ENCODE data around the gene RAB4B.
"Not testable (repeated sequence)": the region's sequence is repeated elsewhere in the genome, so short reads cannot be mapped to it uniquely, and the experiment has no call there.

Gene RAB4B

GRCh38 chr19:40804783-40805242, 26.8 kb downstream of the RAB4B start:
- no peak for DNase-seq

- no peak for DNase-seq
Measured at GRCh38 chr19:40805258-40805868, 27.3 kb downstream of the RAB4B start.

DNA sequence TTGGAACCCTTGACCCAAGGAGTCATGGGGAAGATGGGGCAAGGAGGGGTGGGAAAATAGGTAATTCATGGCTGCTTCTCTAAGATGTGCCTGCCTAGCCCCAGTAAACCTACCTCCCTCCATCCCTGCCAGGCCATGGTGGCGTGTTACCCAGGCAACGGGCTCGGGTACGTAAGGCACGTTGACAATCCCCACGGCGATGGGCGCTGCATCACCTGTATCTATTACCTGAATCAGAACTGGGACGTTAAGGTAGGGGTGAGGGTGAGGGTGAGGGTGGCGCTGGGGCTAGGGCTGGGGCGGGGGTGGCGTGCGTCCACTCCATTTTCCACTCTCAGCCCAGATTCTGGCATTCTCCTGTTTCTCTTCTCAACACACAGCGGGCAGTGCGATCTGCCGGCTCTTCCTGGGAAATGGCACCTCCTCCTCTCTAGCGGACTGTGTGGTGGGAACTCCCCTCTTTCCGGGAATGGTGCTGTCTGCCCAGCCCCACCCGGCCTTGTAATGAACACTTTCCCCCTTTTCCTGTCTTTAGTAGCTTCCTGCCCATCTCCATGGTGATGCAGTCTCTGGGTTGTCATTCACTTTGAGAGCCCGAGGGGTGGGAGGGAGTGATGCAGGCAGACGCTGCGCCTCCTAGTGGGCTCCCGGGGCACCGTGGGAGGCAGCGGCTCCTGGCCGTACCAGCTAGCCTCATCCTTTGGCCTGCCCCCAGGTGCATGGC, 28.5 kb downstream of the RAB4B start:
- peak; percentile 92 for DNase-seq

- no peak for DNase-seq
Measured at GRCh38 chr19:40807147-40808020, 29.3 kb downstream of the RAB4B start.

- DNase-seq: no peak
Measured at GRCh38 chr19:40808021-40808325, 29.9 kb downstream of the RAB4B start.

GRCh38 chr19:40808497-40808896, 30.4 kb downstream of the RAB4B start:
- DNase-seq: no peak

- DNase-seq: no peak
Measured at GRCh38 chr19:40809358-40810086, 31.5 kb downstream of the RAB4B start.

- no peak for DNase-seq
Measured at GRCh38 chr19:40810160-40810559, 32.1 kb downstream of the RAB4B start.

DNA sequence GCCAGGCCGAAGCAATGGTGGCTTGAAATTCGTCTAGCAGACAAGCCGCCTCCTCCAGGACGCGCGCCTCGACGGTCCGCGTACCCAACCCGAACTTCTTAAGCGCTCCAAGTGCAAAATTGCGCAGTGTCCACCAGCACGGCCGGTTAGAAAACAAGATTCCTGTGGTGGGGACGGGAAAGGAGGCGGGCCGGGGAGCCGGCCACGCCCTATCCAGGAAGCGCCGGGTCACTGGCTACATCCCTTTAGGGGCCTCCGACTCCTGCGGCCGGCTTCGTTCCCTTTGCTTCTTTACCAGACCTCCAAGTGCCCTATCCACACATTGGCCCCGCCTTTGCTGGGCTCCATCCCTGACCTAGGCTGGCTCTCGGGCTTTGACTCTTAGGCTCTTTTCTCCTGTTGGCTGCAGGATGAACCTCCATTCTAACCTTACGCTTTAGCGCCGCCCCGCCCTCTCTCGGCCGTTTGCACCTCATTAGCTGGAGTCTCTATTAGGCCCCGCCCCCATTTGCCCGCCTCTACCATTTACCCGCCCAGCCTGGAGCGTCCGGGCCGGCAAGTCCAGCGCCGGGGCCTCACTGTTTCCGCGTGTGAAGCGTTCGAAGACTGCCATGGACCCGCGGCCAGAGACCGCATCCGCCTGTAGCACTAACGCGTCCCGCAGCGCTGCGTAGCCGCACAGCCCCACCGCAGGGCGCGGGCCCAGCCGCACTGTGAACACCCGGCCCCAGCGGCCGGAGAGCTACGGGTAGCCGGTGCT, 32.8 kb downstream of the RAB4B start:
- peak; percentile 76 for DNase-seq

GRCh38 chr19:40811478-40812341, 33.7 kb downstream of the RAB4B start:
- DNase-seq: no peak

DNA sequence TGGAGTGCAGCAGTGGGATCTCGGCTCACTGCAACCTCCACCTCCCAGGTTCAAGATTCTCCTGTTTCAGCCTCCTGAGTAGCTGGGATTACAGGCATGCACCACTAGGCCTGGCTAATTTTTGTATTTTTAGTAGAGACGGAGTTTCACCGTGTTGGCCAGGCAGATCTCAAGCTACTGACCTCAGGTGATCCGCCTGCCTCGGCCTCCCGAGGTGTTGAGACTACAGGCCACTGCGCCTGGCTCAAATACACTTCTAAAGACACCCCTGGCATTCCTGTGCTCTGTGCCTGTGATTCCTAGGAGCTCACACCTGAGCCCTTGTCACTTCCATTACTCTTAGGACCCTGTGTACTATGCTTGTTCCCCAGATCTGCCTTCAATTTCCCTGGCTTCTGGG, 34.5 kb downstream of the RAB4B start:
- not testable (repeated sequence) for DNase-seq

DNA sequence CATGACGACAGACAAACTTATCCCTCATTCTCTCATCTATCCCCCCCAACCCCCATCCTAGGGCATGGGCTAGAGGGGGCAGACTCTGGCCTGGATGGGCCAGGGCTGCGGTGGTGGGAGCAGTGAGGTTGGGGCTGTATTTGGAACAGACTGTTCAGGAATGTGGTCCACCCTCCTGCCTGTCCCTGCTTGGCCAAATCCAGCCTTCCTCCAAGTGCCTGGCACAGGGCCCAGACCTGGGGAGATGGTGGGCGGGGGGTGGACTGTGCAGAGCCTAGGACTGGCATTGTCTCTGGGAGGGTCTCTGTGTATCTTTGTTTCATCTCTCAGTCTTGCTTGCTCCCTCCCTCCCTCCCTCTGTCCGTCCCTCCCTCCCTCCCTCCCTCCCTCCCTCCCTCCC, 35.1 kb downstream of the RAB4B start:
- DNase-seq: no peak

DNA sequence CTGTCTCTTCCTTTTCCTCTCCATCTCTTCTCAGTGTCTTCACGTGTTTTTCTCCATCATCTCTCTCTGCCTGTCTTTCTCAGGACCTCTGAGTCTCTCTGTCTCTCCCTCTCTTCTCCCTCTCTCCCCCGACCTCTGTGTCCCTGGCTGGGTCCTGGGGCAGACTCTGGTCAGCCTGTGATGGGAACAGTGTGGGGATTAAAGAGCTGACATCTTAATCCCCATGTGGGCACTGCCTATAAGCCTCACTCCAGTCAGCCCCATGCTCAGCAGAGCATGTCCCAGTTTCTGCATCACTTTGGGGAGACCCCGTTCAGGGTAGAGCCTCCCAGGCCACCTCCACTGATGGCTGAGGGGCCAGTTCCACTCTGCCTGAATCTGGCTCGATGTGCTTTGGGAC, 37.2 kb downstream of the RAB4B start:
- DNase-seq: no peak

- peak; percentile 86 for DNase-seq
Measured at GRCh38 chr19:40818480-40819399, 40.7 kb downstream of the RAB4B start.

- peak; percentile 85 for DNase-seq
Measured at GRCh38 chr19:40819479-40820234, 41.6 kb downstream of the RAB4B start.

DNA sequence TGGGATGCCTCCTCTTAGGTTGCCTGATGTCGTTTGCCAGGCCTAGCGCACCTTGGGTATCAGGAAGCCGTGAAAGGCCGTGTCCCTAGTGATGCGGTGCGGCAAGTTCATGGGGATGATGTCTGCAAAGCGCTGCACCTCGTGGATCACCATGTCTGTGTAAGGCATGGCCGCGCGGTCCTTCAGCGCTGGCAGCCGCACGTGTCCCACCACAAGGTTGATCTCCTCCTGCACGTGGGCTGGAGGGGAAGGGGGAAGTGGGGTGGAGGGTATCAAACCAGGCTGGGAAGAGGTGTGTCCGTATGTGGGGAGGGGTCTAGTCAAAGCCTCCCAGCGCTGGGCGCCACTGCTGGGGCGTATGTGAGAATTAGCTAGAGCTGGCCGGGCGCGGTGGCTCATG, 44.1 kb downstream of the RAB4B start:
- peak; percentile 29 for DNase-seq

GRCh38 chr19:40822704-40823553, 44.9 kb downstream of the RAB4B start:
- peak; percentile 25 for DNase-seq

DNA sequence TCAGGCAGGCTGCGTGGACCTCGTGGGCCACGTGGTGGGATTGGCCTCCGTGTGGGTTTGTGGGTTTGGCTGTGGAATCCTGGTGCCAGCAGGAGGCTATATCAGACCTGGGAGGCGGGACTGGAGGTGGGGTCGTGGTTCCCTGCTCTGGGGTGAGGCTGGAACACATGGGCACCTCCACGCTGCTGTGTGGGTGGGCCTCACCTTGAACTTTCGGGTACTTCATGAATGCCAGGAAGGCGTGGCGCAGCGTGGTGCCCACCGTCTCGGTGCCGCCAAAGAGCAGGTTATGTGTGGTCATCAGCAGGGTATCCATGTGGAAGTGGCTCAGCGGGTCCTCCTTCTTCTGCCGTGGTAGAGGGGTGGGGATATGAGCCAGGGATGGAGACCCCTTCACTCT, 46.9 kb downstream of the RAB4B start:
- DNase-seq: peak; percentile 47
